Retina (tissue), 1 donor: ENCODE measurements around the gene RAP1GDS1.
"Not testable (repeated sequence)": the region's sequence is repeated elsewhere in the genome, so short reads cannot be mapped to it uniquely, and the experiment has no call there.

ENCODE experiments used
- DNase-seq: peaks from one replicate; pipeline ENCODE4 v3.0.0-alpha.2; 2016

Gene RAP1GDS1

GRCh38 chr4:98358630-98359248, 97.6 kb downstream of the RAP1GDS1 start:
- DNase-seq, result no peak

DNA sequence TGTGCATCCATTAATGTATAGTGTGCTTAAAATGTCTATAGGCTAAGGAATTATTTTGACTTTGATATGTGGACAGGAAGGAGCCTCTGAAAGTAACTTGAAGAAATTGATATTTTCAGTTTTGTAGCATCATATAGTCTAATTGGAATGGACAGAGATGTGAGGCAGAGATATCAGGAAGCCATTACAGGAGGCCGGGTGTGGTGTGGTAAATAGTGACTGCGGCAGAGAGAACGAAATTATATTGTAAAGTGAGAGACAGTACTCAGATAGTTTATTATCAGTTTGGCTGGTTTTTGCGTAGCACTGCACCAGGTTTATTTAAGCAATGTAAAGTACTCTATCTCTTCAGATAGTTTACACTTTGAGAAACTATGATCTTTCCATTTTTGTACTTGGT, 98.5 kb downstream of the RAP1GDS1 start:
- no peak for DNase-seq

DNA sequence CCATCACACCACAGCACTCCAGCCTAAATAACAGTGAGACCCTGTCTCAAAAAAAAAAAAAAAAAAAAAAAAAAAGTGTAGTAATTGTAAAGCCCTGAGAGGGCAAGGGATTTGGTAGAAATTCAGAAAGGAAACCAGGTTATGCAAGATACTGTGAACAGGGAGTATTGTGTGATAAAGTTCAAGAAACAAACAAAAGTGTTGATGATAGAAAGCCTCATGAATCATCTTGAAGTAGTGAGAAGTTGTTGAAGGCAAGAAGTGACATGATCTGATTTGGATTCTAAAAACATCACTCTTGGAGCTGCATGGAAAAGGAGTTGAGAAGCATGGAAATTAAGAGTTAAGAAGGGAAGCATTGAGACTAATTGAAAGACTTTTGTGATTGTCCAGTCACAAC, 102.2 kb downstream of the RAP1GDS1 start:
- no peak for DNase-seq

- DNase-seq, result not testable (repeated sequence)
These were observed 105.1 kb downstream of the RAP1GDS1 start for GRCh38 chr4:98366275-98366674.

DNA sequence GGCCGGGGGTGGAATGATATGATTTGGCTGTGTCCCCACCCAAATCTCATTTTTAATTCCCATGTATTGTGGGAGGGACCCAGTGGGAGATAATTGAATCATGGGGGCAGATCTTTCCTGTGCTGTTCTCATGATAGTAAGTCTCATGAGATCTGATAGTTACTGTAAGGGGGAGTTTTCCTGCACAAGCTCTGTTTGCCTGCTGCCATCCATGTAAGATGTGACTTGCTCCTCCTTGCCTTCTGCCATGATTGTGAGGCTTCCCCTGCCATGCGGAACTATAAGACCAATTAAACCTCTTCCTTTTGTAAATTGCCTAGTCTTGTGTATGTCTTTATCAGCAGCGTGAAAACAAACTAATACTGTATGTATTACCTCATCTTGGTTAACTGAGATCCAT, 106.8 kb downstream of the RAP1GDS1 start:
- not testable (repeated sequence) for DNase-seq

GRCh38 chr4:98369322-98369721, 108.1 kb downstream of the RAP1GDS1 start:
- no peak for DNase-seq

- no peak for DNase-seq
These were observed 113.5 kb downstream of the RAP1GDS1 start for GRCh38 chr4:98374643-98375042.

DNA sequence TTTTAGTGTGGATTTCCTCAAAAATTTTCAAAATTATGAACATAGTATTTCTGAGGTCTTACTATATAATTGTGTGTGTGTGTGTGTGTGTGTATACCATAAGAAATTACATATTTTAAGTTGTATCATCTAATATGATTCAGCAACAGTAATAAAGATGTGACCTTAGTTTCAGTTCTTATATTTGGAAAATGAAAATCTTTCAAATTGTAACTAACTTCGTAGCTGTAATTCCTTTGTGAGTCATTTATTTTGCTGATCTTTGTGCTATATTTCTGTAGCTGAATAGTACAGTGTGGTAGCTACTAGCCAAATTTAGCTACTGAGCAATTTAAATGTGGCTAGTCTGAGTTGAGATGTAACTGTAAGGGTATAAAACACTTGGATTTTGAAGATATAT, 116.4 kb downstream of the RAP1GDS1 start:
- DNase-seq, result no peak

- no peak for DNase-seq
These were observed 120.1 kb downstream of the RAP1GDS1 start for GRCh38 chr4:98381306-98381705.

GRCh38 chr4:98383431-98384106, 122.4 kb downstream of the RAP1GDS1 start:
- DNase-seq, result no peak

GRCh38 chr4:98385831-98386230, 124.6 kb downstream of the RAP1GDS1 start:
- no peak for DNase-seq

DNA sequence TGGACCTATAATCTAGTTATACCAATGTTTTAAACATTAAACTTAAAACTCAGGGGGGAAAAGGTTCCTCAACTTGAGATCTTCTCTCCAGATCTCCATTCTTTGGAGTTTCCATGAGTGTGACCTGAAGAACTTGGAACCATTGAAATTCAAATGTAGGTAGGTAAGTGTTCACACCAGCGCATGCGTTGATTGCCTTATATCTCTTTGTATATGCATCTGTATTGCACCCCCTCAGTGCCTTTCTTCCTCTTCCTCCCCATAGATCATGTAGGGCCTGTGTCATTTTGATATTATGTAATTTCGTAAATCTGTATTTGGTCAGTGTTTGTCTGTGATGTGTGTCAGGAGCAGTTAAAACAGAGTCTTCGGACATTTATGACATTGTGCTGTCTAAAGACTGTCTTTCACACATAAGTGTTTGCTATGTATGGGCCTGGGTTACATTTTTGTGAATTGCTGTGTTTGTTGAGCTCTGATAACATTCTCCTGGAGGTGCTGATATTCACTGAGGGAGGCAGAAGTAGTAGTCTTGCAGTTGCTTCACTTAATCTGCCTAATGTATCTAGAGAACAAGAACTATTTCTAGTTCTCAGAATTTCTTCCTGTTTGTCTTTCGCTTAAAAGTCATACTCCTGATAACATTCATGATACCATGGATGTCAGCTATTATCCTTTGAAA, 126.3 kb downstream of the RAP1GDS1 start:
- DNase-seq, result no peak

GRCh38 chr4:98394134-98394533, 132.9 kb downstream of the RAP1GDS1 start:
- DNase-seq, result no peak

DNA sequence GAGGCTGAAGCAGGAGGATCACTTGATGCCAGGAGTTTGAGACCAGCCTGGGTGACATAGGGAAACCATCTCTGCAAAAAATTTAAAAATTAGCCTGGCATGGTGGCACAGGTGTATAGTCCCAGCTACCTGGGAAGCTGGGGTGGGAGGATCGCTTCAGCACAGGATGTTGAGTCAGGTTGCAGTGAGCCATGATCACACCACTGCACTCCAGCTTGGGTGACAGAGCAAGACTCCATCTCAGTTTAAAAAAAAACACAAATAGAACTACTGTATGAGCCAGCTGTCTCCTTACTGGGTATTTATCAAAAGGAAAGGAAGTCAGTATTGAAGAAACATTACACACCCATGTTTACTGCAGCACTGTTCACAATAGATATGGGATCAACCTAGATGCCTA, 138.7 kb downstream of the RAP1GDS1 start:
- DNase-seq, result no peak

- no peak for DNase-seq
These were observed 145.6 kb downstream of the RAP1GDS1 start for GRCh38 chr4:98406819-98407218.

- DNase-seq, result no peak
These were observed 150.5 kb downstream of the RAP1GDS1 start for GRCh38 chr4:98411731-98412130.

- no peak for DNase-seq
These were observed 155.7 kb downstream of the RAP1GDS1 start for GRCh38 chr4:98416844-98417243.

- not testable (repeated sequence) for DNase-seq
These were observed 159.0 kb downstream of the RAP1GDS1 start for GRCh38 chr4:98420151-98420550.

GRCh38 chr4:98421111-98421510, 159.9 kb downstream of the RAP1GDS1 start:
- DNase-seq, result no peak

DNA sequence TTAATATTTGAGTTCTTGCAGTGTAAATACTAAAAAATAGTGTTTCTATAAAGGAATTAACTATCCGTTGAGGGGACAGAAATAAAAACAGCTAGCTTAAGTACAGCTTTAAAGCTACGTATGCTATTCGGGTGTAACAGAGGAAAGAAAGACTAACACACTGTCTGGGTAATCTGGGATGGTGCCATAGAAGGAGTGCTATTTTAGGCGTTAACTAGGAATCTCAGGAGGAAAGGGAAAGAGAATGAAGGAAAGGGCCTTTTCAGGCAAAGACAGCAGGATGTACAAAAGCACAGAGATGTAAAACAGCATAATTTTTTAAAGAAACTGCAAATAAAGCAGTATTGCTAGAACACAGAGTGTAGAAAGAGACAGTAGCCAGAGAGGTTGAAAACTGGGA, 161.8 kb downstream of the RAP1GDS1 start:
- DNase-seq, result no peak

DNA sequence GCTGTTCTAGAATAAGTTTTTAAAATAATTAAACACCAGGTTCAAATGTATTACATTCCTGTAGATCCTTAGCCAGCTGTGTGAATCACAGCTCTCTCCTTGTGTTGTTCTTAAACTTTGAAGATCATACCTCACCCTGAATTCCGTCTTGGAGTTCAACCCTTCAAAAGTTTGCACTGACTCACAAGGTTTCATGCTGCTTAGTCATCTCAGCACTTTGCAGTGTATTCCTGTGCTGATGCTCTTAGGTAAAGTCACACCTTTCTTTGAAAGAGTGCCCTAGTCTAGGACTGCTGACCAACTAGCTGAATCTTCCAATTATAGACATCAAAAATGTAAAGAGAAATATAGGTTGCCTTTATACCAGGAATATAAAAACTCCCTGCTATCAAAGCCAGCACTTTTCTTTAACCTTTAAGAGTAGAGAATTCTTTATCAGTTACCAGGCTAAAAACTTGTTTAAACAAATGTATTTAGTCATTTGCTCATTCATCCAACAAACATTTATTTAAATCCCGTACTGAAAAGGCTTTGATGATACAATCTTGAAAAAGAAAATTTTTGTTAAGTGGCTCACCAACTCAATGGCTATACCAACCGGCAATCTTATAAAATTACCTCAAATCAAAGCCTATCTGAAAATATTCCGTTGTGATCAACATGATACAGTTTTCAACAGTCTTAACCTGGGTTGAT, 169.7 kb downstream of the RAP1GDS1 start:
- no peak for DNase-seq

- DNase-seq, result no peak
These were observed 172.5 kb downstream of the RAP1GDS1 start for GRCh38 chr4:98433691-98434090.

- DNase-seq, result no peak
These were observed 173.6 kb downstream of the RAP1GDS1 start for GRCh38 chr4:98434816-98435215.

DNA sequence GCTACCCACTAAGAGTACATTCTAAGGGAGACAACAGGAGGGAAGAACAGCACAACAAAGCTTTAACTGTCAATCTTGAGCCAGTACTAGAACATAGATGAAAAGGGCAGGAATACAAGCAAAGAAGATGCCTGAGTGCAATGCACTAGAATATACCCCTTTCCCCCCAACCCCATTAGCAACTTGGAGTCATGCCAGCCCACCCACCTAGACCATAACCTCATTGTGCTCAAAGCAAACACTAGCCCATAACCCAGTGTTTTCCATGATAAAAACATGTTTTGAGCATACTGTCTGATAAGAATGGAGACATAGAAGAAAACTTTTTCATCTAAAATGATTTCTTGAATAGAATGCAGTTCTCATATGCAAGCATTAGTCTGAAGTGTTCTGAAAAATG, 183.2 kb downstream of the RAP1GDS1 start:
- DNase-seq, result no peak
